Prostate gland (tissue), 2 donors: ENCODE data around the gene TPCN1. TPM values are rescaled to one million over a fixed set of nuclear protein-coding genes. Genes with fewer than 3 reads are reported as not detected.

Experiments used
- DNase-seq: peaks from one replicate; pipeline ENCODE4 v3.0.0-alpha.2; 2019; ENCODE audit warnings: low spot score
- H3K27ac ChIP-seq, 2 donors: fragments of 200-600 bp; sonication (generic); 2 replicates each; pipeline ENCODE4 v1.5.1; 2017 to 2019
- H3K27me3 ChIP-seq: fragments of 200-600 bp; sonication (generic); replicated peaks from 2 replicates; pipeline ENCODE4 v1.5.1; 2019; ENCODE audit not compliant: insufficient read depth
- H3K36me3 ChIP-seq, 2 donors: fragments of 200-600 bp; sonication (generic); 1 replicate in 1 of 2; 2 replicates in 1 of 2; pipeline versions ENCODE4 v1.5.1 to v1.8.1; 2017 to 2019
- H3K4me1 ChIP-seq: fragments of 200-600 bp; sonication (generic); replicated peaks from 2 replicates; pipeline ENCODE4 v1.5.1; 2019
- H3K4me3 ChIP-seq, 2 donors: fragments of 200-600 bp; sonication (generic); 2 replicates each; pipeline ENCODE4 v1.5.1; 2017 to 2019
- H3K9me3 ChIP-seq: fragments of 200-600 bp; sonication (generic); 2 replicates; pipeline ENCODE4 v1.5.1; 2017
- POLR2A ChIP-seq: fragments of 450-650 bp; IDR thresholded peaks from one replicate; pipeline ENCODE4 v1.6.1; 2016; ENCODE audit warnings: antibody characterized with exemption, mild to moderate bottlenecking
- POLR2AphosphoS5 ChIP-seq: sonication (generic); formaldehyde crosslinking; IDR thresholded peaks from one replicate; pipeline ENCODE4 v1.6.1; 2017; ENCODE audit warnings: antibody characterized with exemption
- WGBS: methylation state at CpG from one replicate; pipeline ENCODE4 v1.1.5; 2018; 5-methylcytosine and 5-hydroxymethylcytosine counted together
- intact Hi-C: fragments of 100-400 bp; cut with DNase I; formaldehyde crosslinking; loops from one replicate; pipeline ENCODE4 v1.14.2; 2022
- total RNA-seq, 2 donors: library from RNA; depleted of rRNA; stranded (reverse); fragments of >200 nt; gene quantifications; one replicate each; pipeline ENCODE4 v1.1.0, GENCODE V29; 2016
- TF ChIP-seq, protein P1 (sequence below), 4 experiments: fragments of 200-600 bp in 2 of 4; fragments of 450-650 bp in 2 of 4; sonication (generic) in 2 of 4; IDR thresholded peaks; 1 replicate in 3 of 4; 2 replicates in 1 of 4; pipeline ENCODE4 v1.5.1; 2016 to 2019; ENCODE audit warnings: antibody characterized with exemption in 4 of 4, mild to moderate bottlenecking in 2 of 4, moderate library complexity in 2 of 4

Gene TPCN1
- total RNA-seq, 2 donors from 2014 or later, result 52.6 to 65.3 TPM

DNA sequence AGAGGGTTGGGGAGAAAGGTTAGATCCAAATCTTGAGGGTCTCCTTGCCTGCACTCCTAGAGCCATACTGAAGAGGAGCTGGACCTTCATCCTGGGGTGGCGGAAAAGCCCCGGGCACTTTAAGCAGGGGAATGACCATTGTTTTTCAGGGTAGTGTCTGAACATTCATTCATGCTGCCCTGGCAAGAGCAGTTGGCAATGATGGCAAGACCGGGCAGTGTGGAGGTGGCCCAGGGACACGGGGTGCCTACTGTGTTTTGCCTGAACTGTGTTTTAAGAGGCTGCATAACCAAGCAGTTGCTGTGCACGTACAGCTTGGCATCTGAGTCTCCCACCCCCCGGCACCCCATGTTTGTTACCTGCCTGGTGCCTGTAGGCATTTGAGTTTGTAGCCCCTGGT lies 14.7 kb downstream of the TPCN1 start:
- Histone ChIP-seq H3K27ac (no peak overlapping the region), H3K9me3 (no peaks in the 10 kb centered on the region), H3K36me3 (peaks cover 0 to 7% of the 10 kb centered on the region in 2 donors), H3K4me3 (no peak overlapping the region), H3K27me3 (no peaks in the 10 kb centered on the region), H3K4me1 (peaks cover 16% of the 10 kb centered on the region)
- DNase-seq, result no peak
- TF ChIP-seq, protein P1, sequence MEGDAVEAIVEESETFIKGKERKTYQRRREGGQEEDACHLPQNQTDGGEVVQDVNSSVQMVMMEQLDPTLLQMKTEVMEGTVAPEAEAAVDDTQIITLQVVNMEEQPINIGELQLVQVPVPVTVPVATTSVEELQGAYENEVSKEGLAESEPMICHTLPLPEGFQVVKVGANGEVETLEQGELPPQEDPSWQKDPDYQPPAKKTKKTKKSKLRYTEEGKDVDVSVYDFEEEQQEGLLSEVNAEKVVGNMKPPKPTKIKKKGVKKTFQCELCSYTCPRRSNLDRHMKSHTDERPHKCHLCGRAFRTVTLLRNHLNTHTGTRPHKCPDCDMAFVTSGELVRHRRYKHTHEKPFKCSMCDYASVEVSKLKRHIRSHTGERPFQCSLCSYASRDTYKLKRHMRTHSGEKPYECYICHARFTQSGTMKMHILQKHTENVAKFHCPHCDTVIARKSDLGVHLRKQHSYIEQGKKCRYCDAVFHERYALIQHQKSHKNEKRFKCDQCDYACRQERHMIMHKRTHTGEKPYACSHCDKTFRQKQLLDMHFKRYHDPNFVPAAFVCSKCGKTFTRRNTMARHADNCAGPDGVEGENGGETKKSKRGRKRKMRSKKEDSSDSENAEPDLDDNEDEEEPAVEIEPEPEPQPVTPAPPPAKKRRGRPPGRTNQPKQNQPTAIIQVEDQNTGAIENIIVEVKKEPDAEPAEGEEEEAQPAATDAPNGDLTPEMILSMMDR (IDR thresholded peaks at IDR 0.05), result no peak
- TF ChIP-seq POLR2A (no peak), POLR2AphosphoS5 (no peak)
- intact Hi-C loops, result no loop called here
- WGBS, result 83% methylated on average over 6 of the region's 6 CpGs

DNA sequence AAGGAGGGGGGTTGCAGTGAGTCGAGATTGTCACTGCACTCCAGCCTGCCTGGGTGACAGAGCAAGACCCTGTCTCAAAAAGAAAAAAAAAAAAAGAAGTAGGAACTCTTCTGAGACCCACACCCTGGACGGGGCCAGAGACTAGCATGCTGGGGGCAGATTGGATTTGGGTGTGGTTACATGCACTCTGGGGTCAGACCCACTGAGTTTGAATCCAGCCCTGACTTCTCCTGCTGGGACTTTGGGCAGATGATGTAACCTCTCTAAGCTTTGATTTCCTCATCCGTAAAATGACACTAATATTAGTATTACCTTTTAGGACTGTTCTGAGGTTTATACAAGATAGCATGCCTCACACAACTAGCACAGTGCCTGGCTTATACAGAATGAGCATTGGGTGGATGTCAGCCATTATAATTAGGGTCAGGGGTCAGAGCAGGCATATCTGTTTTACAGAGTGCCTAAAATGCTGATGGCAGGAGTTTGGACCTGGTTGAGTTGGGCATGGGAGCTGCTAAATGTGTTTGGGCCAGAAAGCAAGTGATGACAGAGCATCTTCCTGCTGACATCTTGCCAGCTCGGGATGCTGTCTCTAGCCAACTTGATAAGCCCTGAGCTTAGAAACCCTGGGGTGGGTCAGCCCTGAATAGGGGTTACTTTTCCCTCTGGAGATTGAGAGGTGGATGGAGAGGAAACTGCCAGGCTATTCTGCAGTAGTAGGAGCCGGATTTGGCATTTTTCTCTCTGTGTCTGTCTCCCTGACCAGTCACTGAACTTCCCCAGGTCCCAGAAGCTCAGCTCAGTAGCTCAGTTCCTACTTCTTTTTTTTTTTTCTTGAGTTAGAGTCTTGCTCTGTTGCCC lies 15.5 kb downstream of the TPCN1 start:
- no peak overlapping the region for H3K27ac ChIP-seq
- peaks cover 0 to 7% of the 10 kb centered on the region in 2 donors for H3K36me3 ChIP-seq
- no peaks in the 10 kb centered on the region for H3K27me3 ChIP-seq
- peaks cover 16% of the 10 kb centered on the region for H3K4me1 ChIP-seq
- H3K9me3 ChIP-seq, result no peaks in the 10 kb centered on the region
- no peak for DNase-seq
- intact Hi-C loops, result no loop called here
- H3K4me3 ChIP-seq, result no peak overlapping the region
- TF ChIP-seq POLR2A (no peak), POLR2AphosphoS5 (no peak)
- TF ChIP-seq, protein P1 (IDR thresholded peaks at IDR 0.05), result no peak
- 83% methylated on average over 5 of the region's 5 CpGs for WGBS

DNA sequence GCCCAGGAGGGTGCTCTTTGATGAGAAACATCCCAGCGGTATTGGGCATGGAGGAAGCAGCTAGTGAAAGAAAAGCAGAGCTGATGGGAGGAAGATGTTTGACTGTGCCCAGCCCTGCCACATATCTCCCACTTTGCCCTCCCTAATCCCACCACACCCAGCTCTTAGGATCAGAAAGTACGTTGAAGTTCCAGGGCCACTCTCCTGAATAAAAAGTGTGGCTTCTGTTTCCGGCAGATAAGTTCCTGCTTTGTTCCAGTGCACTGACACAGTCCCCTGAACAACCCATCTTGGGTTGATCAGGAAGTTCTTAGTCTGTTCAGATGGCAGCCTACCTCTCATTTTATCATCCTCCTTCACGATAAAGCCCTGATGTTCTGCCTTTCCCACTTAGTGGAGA lies 16.5 kb downstream of the TPCN1 start:
- intact Hi-C loops, result no loop called here
- no peaks in the 10 kb centered on the region for H3K9me3 ChIP-seq
- peaks cover 0 to 6% of the 10 kb centered on the region in 2 donors for H3K36me3 ChIP-seq
- WGBS, result 82% methylated on average over 4 of the region's 4 CpGs
- H3K27me3 ChIP-seq, result no peaks in the 10 kb centered on the region
- peaks cover 22% of the 10 kb centered on the region for H3K4me1 ChIP-seq
- peak overlapping the region in 1 of 2 donors; percentile 91 for H3K27ac ChIP-seq
- no peak for TF ChIP-seq POLR2A
- no peak for TF ChIP-seq POLR2AphosphoS5
- H3K4me3 ChIP-seq, result no peak overlapping the region
- DNase-seq, result no peak

DNA sequence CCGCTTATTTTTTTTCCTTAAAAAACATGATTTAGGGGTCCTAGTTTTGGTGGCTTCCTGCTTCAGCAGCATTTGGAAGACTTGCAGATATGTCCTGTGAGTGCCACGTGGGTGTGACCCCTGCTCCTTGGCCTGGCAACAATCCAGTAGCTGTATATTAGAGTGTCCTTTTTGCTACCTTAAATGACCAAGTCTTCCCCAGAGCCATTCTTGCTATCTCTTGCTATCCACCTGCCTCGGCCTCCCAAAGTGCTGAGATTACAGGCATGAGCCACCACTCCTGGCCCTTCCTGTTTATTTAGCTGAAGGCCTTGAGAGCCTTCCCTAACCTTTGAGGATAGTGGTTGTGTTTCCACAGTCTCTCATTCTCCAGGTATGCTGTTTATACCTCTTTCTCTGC lies 17.0 kb downstream of the TPCN1 start:
- no peak for DNase-seq
- Histone ChIP-seq H3K27me3 (no peaks in the 10 kb centered on the region), H3K27ac (peak overlapping the region in 1 of 2 donors; percentile 91), H3K4me1 (peaks cover 22% of the 10 kb centered on the region), H3K9me3 (no peaks in the 10 kb centered on the region), H3K4me3 (no peak overlapping the region), H3K36me3 (peaks cover 0 to under 1% of the 10 kb centered on the region in 2 donors)
- WGBS, result 76% methylated on average over 3 of the region's 3 CpGs
- TF ChIP-seq POLR2AphosphoS5 (no peak), POLR2A (no peak)
- TF ChIP-seq, protein P1 (IDR thresholded peaks at IDR 0.05), result no peak
- intact Hi-C loops, result no loop called here

DNA sequence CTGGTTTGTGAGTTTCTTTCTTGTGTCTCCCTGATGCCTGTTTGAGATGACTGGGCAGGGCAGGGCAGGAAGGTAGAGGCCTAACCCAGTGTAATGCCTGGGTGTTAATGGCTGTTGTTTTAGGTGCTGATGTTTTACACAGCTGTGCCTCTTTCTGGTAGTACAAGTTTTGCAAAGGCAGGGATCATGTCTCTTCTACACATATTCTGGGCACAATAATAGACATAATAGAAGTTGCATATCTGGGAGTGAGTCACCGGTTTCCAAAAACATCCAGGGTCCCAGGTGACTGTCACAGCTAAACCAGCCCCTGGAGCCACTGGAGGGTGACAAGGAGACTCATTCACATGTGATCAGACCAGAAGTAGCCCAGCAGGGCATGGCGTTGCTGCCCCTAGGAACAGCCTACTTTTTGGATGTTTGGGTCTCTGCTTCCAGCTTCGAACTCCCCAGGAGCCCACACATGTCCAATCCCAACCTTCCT lies 18.1 kb downstream of the TPCN1 start:
- intact Hi-C loops, result no loop called here
- peaks cover 31% of the 10 kb centered on the region for H3K4me1 ChIP-seq
- DNase-seq, result no peak
- no peaks in the 10 kb centered on the region for H3K36me3 ChIP-seq
- TF ChIP-seq POLR2AphosphoS5, result no peak
- TF ChIP-seq, protein P1 (IDR thresholded peaks at IDR 0.05), result no peak
- no peak for TF ChIP-seq POLR2A
- H3K9me3 ChIP-seq, result no peaks in the 10 kb centered on the region
- peak overlapping the region; percentile 86 to 91 for H3K27ac ChIP-seq
- 38% methylated on average over 3 of the region's 3 CpGs for WGBS
- H3K27me3 ChIP-seq, result no peaks in the 10 kb centered on the region
- no peak overlapping the region for H3K4me3 ChIP-seq
